Right renal cortex interstitium (tissue), 3 donors: ENCODE results near the gene CLCN1. TPM values are rescaled to one million over a fixed set of nuclear protein-coding genes. Genes with fewer than 3 reads are reported as not detected.

Experiments used
- DNase-seq, 3 donors: peaks; one replicate each; pipeline ENCODE4 v3.0.0-alpha.2; 2013; ENCODE audit warnings: low read depth in 3 of 3, low spot score in 2 of 3
- polyA plus RNA-seq, 3 donors: library from polyadenylated mRNA; unstranded; fragments of 120-200 nt; gene quantifications; one replicate each; pipeline ENCODE4 v1.2.1, GENCODE V29; 2013; ENCODE audit not compliant: insufficient read length in 3 of 3

The CLCN1 gene
- polyA plus RNA-seq, 3 donors, result 0.08 to 0.10 TPM; not detected in 1

GRCh38 chr7:143290293-143290692, 25.6 kb upstream of the CLCN1 start:
- DNase-seq, result no peak

- no peak for DNase-seq
Measured at GRCh38 chr7:143292876-143293275, 23.0 kb upstream of the CLCN1 start.

GRCh38 chr7:143295870-143296269, 20.0 kb upstream of the CLCN1 start:
- DNase-seq, result no peak

- no peak for DNase-seq
Measured at GRCh38 chr7:143296686-143297085, 19.2 kb upstream of the CLCN1 start.

- no peak for DNase-seq
Measured at GRCh38 chr7:143299346-143299745, 16.6 kb upstream of the CLCN1 start.

GRCh38 chr7:143299840-143300239, 16.1 kb upstream of the CLCN1 start:
- no peak for DNase-seq

- no peak for DNase-seq
Measured at GRCh38 chr7:143300959-143301935, 14.7 kb upstream of the CLCN1 start.

GRCh38 chr7:143303733-143304132, 12.2 kb upstream of the CLCN1 start:
- no peak for DNase-seq

- no peak for DNase-seq
Measured at GRCh38 chr7:143304938-143305337, 11.0 kb upstream of the CLCN1 start.

- DNase-seq, result no peak
Measured at GRCh38 chr7:143305423-143306070, 10.4 kb upstream of the CLCN1 start.

GRCh38 chr7:143308632-143309031, 7.3 kb upstream of the CLCN1 start:
- DNase-seq, result no peak

GRCh38 chr7:143314127-143314526, 1.8 kb upstream of the CLCN1 start:
- no peak for DNase-seq

- no peak for DNase-seq
Measured at GRCh38 chr7:143316492-143316891, 581 bp downstream of the CLCN1 start.

- no peak for DNase-seq
Measured at GRCh38 chr7:143318661-143319060, 2.8 kb downstream of the CLCN1 start.

- DNase-seq, result no peak
Measured at GRCh38 chr7:143320620-143321019, 4.7 kb downstream of the CLCN1 start.

- DNase-seq, result no peak
Measured at GRCh38 chr7:143321242-143321641, 5.3 kb downstream of the CLCN1 start.

- DNase-seq, result no peak
Measured at GRCh38 chr7:143321734-143322133, 5.8 kb downstream of the CLCN1 start.

- DNase-seq, result no peak
Measured at GRCh38 chr7:143322760-143323633, 7.1 kb downstream of the CLCN1 start.

GRCh38 chr7:143323653-143324052, 7.7 kb downstream of the CLCN1 start:
- DNase-seq, result no peak

- no peak for DNase-seq
Measured at GRCh38 chr7:143325240-143325639, 9.3 kb downstream of the CLCN1 start.

- no peak for DNase-seq
Measured at GRCh38 chr7:143327903-143328302, 12.0 kb downstream of the CLCN1 start.
